ENCODE measurements around the gene MATCAP1.

Gene MATCAP1

GRCh38 chr16:67190448-67191399 lies 7.0 kb upstream of the MATCAP1 start:
- no peak for DNase-seq

GRCh38 chr16:67190041-67190440 lies 6.3 kb upstream of the MATCAP1 start, which contains the start of gene EXOC3L1:
Gene EXOC3L1 (minus strand): TSS chr16:67190136. CDS start chr16:67189676, 460 bp downstream.
- DNase-seq: no peak

- no peak for DNase-seq
Observed at GRCh38 chr16:67188798-67189197, 5.0 kb upstream of the MATCAP1 start.

GRCh38 chr16:67188323-67188722 lies 4.6 kb upstream of the MATCAP1 start:
- DNase-seq: no peak

- DNase-seq: no peak
Observed at GRCh38 chr16:67187175-67187890, 3.6 kb upstream of the MATCAP1 start.

GRCh38 chr16:67186550-67186950 lies 2.8 kb upstream of the MATCAP1 start:
- DNase-seq: no peak

- DNase-seq: no peak
Observed at GRCh38 chr16:67185651-67186134, 1.9 kb upstream of the MATCAP1 start.

- peak; percentile 95 for DNase-seq
Observed at GRCh38 chr16:67184995-67185650, 1.4 kb upstream of the MATCAP1 start.

GRCh38 chr16:67184453-67184994 lies 761 bp upstream of the MATCAP1 start:
- DNase-seq: no peak

GRCh38 chr16:67183284-67183626 lies 508 bp downstream of the MATCAP1 start:
- DNase-seq: no peak

GRCh38 chr16:67182288-67182687 lies 1.5 kb downstream of the MATCAP1 start:
- DNase-seq: no peak

- no peak for DNase-seq
Observed at GRCh38 chr16:67181346-67181745, 2.4 kb downstream of the MATCAP1 start.

- DNase-seq: no peak
Observed at GRCh38 chr16:67180166-67180565, 3.6 kb downstream of the MATCAP1 start.

GRCh38 chr16:67179421-67180080 lies 4.2 kb downstream of the MATCAP1 start:
- no peak for DNase-seq

- DNase-seq: no peak
Observed at GRCh38 chr16:67177743-67178699, 5.7 kb downstream of the MATCAP1 start.

- DNase-seq: no peak
Observed at GRCh38 chr16:67176662-67177061, 7.1 kb downstream of the MATCAP1 start.

GRCh38 chr16:67174706-67175231 lies 9.0 kb downstream of the MATCAP1 start:
- no peak for DNase-seq

GRCh38 chr16:67173808-67174705 lies 9.7 kb downstream of the MATCAP1 start:
- peak; percentile 76 for DNase-seq

GRCh38 chr16:67173323-67173722 lies 10.4 kb downstream of the MATCAP1 start:
- DNase-seq: no peak
